HepG2 (cell line): ENCODE data around the gene IFNAR1. TPM values are rescaled to one million over a fixed set of nuclear protein-coding genes. Genes with fewer than 3 reads are reported as not detected.

Source experiments
- ATAC-seq: fragments of 200-7000 bp; cut with Tn5 transposase; 3 replicates; pipeline ENCODE4 v1.9.1; 2020; ENCODE audit warnings: mild to moderate bottlenecking, moderate library complexity
- BruUV-seq: library from RNA; stranded (reverse); fragments of 400-500 nt; replicated peaks from 2 replicates; lab custom pipeline; 2021; lab: Mats Ljungman, UMichigan
- CTCF ChIA-PET: fragments of 300-600 bp; formaldehyde crosslinking; extraction: SDS; loops from one replicate; lab custom pipeline; 2021; ENCODE audit warnings: low total read pairs, inconsistent platforms, low intra/inter-chr PET ratio; lab: Yijun Ruan, JAX
- POLR2A ChIA-PET: fragments of 350-600 bp; sonication (Branson Sonifier 250); formaldehyde crosslinking; loops from one replicate; lab custom pipeline; 2020; ENCODE audit warnings: antibody characterized with exemption, inconsistent platforms; lab: Yijun Ruan, JAX
- DNase-seq: peaks from one replicate; pipeline ENCODE4 v3.0.0-alpha.2; 2015; ENCODE audit warnings: low spot score
- FAIRE-seq: peaks from 3 replicates; lab custom pipeline; 2011; peaks lifted over from hg19 to GRCh38; lab: Jason Lieb, UNC
- H2AFZ ChIP-seq: one replicate; pipeline ENCODE4 v1.6.1; 2011; ENCODE audit warnings: low read length, inconsistent platforms
- H3K27ac ChIP-seq: fragments of 300-600 bp; 3 replicates; pipeline ENCODE4 v1.8.0; 2011; ENCODE audit warnings: mixed run types, mild to moderate bottlenecking, mixed read lengths, low read length, inconsistent platforms; ENCODE audit not compliant: insufficient read depth; ENCODE audit errors: extremely low read length
- H3K27me3 ChIP-seq, 2 experiments: fragments of 200-600 bp in 1 of 2; 2 replicates in 1 of 2; 3 replicates in 1 of 2; pipeline versions ENCODE4 v1.6.0 to v1.8.0; 2011; ENCODE audit warnings: low read length in 2 of 2, mild to moderate bottlenecking in 2 of 2, moderate library complexity in 2 of 2, inconsistent platforms in 1 of 2; ENCODE audit not compliant: insufficient read depth in 2 of 2, control insufficient read depth in 1 of 2
- H3K36me3 ChIP-seq, 2 experiments: fragments of 200-600 bp in 1 of 2; replicated peaks in 1 of 2; 2 replicates in 1 of 2; 3 replicates in 1 of 2; pipeline versions ENCODE4 v1.5.1 to v1.8.0; 2011; ENCODE audit warnings: low read length in 2 of 2, inconsistent platforms in 1 of 2; ENCODE audit not compliant: insufficient read depth in 2 of 2, control insufficient read depth in 1 of 2
- H3K4me1 ChIP-seq: 2 replicates; pipeline ENCODE4 v1.5.1; 2012; ENCODE audit warnings: low read length, inconsistent platforms; ENCODE audit not compliant: insufficient read depth
- H3K4me2 ChIP-seq: 2 replicates; pipeline ENCODE4 v1.6.0; 2011; ENCODE audit warnings: low read depth, low read length, inconsistent platforms
- H3K4me3 ChIP-seq, 3 experiments: fragments of 200-600 bp in 1 of 3; sonication (generic), shearing (Covaris generic) in 1 of 3; replicated peaks in 1 of 3; 2 replicates each; pipeline ENCODE4 v1.5.1; 2011 to 2016; ENCODE audit warnings: low read length in 3 of 3, inconsistent platforms in 2 of 3, low read depth in 2 of 3, mild to moderate bottlenecking in 2 of 3, control low read depth in 1 of 3, mixed read lengths in 1 of 3; ENCODE audit not compliant: insufficient read depth in 1 of 3
- H3K79me2 ChIP-seq: one replicate; pipeline ENCODE4 v1.6.1; 2011; ENCODE audit warnings: low read length, inconsistent platforms; ENCODE audit not compliant: insufficient read depth
- H3K9ac ChIP-seq: 2 replicates; pipeline ENCODE4 v1.6.0; 2011; ENCODE audit warnings: mild to moderate bottlenecking, low read depth, low read length, inconsistent platforms; ENCODE audit not compliant: insufficient read depth
- H3K9me3 ChIP-seq: 2 replicates; pipeline ENCODE4 v1.5.1; 2012; ENCODE audit warnings: mild to moderate bottlenecking, low read length
- H4K20me1 ChIP-seq: 2 replicates; pipeline ENCODE4 v1.6.0; 2011; ENCODE audit warnings: inconsistent platforms, mild to moderate bottlenecking, low read length, moderate library complexity; ENCODE audit not compliant: insufficient read depth
- ATF5 ChIP-seq: sonication (generic); formaldehyde crosslinking; IDR thresholded peaks from 2 replicates; pipeline ENCODE4 v1.4.0; 2020; ENCODE audit warnings: mild to moderate bottlenecking, low read depth, missing genetic modification reagents
- ATRX ChIP-seq: sonication (generic); formaldehyde crosslinking; IDR thresholded peaks from 2 replicates; pipeline ENCODE4 v1.4.0; 2020; ENCODE audit warnings: missing genetic modification reagents, borderline replicate concordance
- ELF4 ChIP-seq: sonication (generic); formaldehyde crosslinking; IDR thresholded peaks from 2 replicates; pipeline ENCODE4 v1.5.0; 2020; ENCODE audit warnings: missing genetic modification reagents, mild to moderate bottlenecking, moderate library complexity, borderline replicate concordance
- MEIS2 ChIP-seq: sonication (generic); formaldehyde crosslinking; IDR thresholded peaks from 2 replicates; pipeline ENCODE4 v1.9.0; 2021; ENCODE audit warnings: mild to moderate bottlenecking, missing genetic modification reagents
- PHF5A ChIP-seq: IDR thresholded peaks from one replicate; pipeline ENCODE4 v1.6.1; 2018; ENCODE audit warnings: low read depth, missing genetic modification reagents; ENCODE audit not compliant: unreplicated experiment
- SMAD1 ChIP-seq: sonication (generic); formaldehyde crosslinking; IDR thresholded peaks from 2 replicates; pipeline ENCODE4 v1.4.0; 2020; ENCODE audit warnings: missing genetic modification reagents, low read depth, mild to moderate bottlenecking, borderline replicate concordance
- SRSF4 ChIP-seq: fragments of 200-400 bp; formaldehyde crosslinking; IDR thresholded peaks from one replicate; pipeline ENCODE4 v1.6.1; 2018; ENCODE audit warnings: mild to moderate bottlenecking, low read depth, low read length, moderate library complexity; ENCODE audit not compliant: poor library complexity, severe bottlenecking
- TFDP2 ChIP-seq: sonication (generic); formaldehyde crosslinking; IDR thresholded peaks from 2 replicates; pipeline ENCODE4 v1.4.0; 2020; ENCODE audit warnings: missing genetic modification reagents
- THYN1 ChIP-seq: sonication (generic); formaldehyde crosslinking; IDR thresholded peaks from 2 replicates; pipeline ENCODE4 v1.8.1; 2023; ENCODE audit warnings: low read depth, mild to moderate bottlenecking, moderate library complexity, missing genetic modification reagents, borderline replicate concordance
- ZKSCAN5 ChIP-seq: sonication (generic); formaldehyde crosslinking; IDR thresholded peaks from 2 replicates; pipeline ENCODE4 v1.5.1; 2020; ENCODE audit warnings: mild to moderate bottlenecking, missing genetic modification reagents
- ZNF280D ChIP-seq: sonication (generic); formaldehyde crosslinking; IDR thresholded peaks from 2 replicates; pipeline ENCODE4 v1.5.1; 2020; ENCODE audit warnings: mild to moderate bottlenecking, missing genetic modification reagents
- ZNF709 ChIP-seq: sonication (generic); formaldehyde crosslinking; IDR thresholded peaks from 2 replicates; pipeline ENCODE4 v1.5.0; 2020; ENCODE audit warnings: mild to moderate bottlenecking, missing genetic modification reagents
- ZXDC ChIP-seq: sonication (generic); formaldehyde crosslinking; IDR thresholded peaks from 2 replicates; pipeline ENCODE4 v1.5.0; 2020; ENCODE audit warnings: mild to moderate bottlenecking, missing genetic modification reagents
- WGBS: methylation state at CpG from one replicate; pipeline ENCODE4 v1.1.6; 2017; ENCODE audit warnings: low lambda C conversion rate; 5-methylcytosine and 5-hydroxymethylcytosine counted together
- in situ Hi-C: cut with HindIII; loops from 2 replicates; pipeline ENCODE4 v1.10.0; 2017; ENCODE audit warnings: low pct_unique_long_range_greater_than_20kb; ENCODE audit not compliant: extremely low pct_ligation_motif_present
- intact Hi-C: fragments of 100-400 bp; cut with micrococcal nuclease; formaldehyde crosslinking; loops from one replicate; pipeline ENCODE4 v1.10.0; 2022; ENCODE audit not compliant: unreplicated experiment
- polyA plus RNA-seq, 8 experiments: library from polyadenylated mRNA; depleted of rRNA in 3 of 8; stranded (reverse) in 7 of 8; unstranded in 1 of 8; fragments of >200 nt; fragmentation: Illumina TruSeq in 4 of 8; extraction: Trizol in 4 of 8; gene quantifications; 2 replicates each; pipeline versions ENCODE4 v1.2.1 to v1.2.3, GENCODE V29; 2011 to 2016; ENCODE audit warnings: low read depth in 4 of 8, missing spikeins in 1 of 8, mixed read lengths in 1 of 8; ENCODE audit not compliant: insufficient read depth in 1 of 8
- total RNA-seq, 5 experiments: library from RNA; depleted of rRNA; stranded (reverse); fragments of >200 nt; fragmentation: Illumina TruSeq; extraction: Trizol; gene quantifications; 2 replicates each; pipeline ENCODE4 v1.2.3, GENCODE V29; 2016; ENCODE audit warnings: low read depth in 1 of 5
- TF ChIP-seq, protein P1 (sequence below): sonication (generic); formaldehyde crosslinking; IDR thresholded peaks from 2 replicates; pipeline ENCODE4 v1.4.0; 2020; ENCODE audit warnings: missing genetic modification reagents; ENCODE audit errors: not compliant biosample characterization
- TF ChIP-seq, protein P2 (sequence below): sonication (generic); formaldehyde crosslinking; IDR thresholded peaks from 2 replicates; pipeline ENCODE4 v1.5.0; 2020; ENCODE audit warnings: missing genetic modification reagents

IFNAR1 gene
- total and polyA plus RNA-seq, 2 of the 13 experiments (the other 11 are each of a cell fraction or from before 2014, with no cell fraction given) = 6.7 to 9.3 TPM

GRCh38 chr21:33373451-33373850, 48.7 kb downstream of the IFNAR1 start:
- DNase-seq (no peak), FAIRE-seq (no peak), ATAC-seq (no peak)
- H3K79me2 ChIP-seq = no peaks in the 10 kb centered on the region
- H3K27me3 ChIP-seq = no peaks in the 10 kb centered on the region
- no peaks in the 10 kb centered on the region for H4K20me1 ChIP-seq
- ChIA-PET CTCF (no interaction called here), POLR2A (no interaction called here)
- H3K4me3 ChIP-seq = no peak overlapping the region
- WGBS = 70% methylated on average over 2 of the region's 2 CpGs
- no peak overlapping the region for H3K9ac ChIP-seq
- peaks cover 1% of the 10 kb centered on the region; the same call in 1 of the 2 replicates for H3K9me3 ChIP-seq
- H3K27ac ChIP-seq = no peak overlapping the region
- H3K4me1 ChIP-seq = peaks cover 12% of the 10 kb centered on the region
- BruUV-seq = no TSS peak
- H3K4me2 ChIP-seq = no peak overlapping the region
- in situ Hi-C loops = no loop called here
- no peak for TF ChIP-seq ZNF280D (CRISPR knock-in tag)
- TF ChIP-seq SRSF4 = no peak
- no peak for TF ChIP-seq SMAD1 (CRISPR knock-in tag)
- TF ChIP-seq THYN1 (CRISPR knock-in tag) = no peak
- TF ChIP-seq ZNF709 (CRISPR knock-in tag) = no peak
- TF ChIP-seq ELF4 (CRISPR knock-in tag) = no peak
- TF ChIP-seq PHF5A = no peak
- TF ChIP-seq ZXDC (CRISPR knock-in tag) = no peak
- no peak for TF ChIP-seq ATF5 (CRISPR knock-in tag)
- TF ChIP-seq ZKSCAN5 (CRISPR knock-in tag) = no peak
- TF ChIP-seq, protein P1, sequence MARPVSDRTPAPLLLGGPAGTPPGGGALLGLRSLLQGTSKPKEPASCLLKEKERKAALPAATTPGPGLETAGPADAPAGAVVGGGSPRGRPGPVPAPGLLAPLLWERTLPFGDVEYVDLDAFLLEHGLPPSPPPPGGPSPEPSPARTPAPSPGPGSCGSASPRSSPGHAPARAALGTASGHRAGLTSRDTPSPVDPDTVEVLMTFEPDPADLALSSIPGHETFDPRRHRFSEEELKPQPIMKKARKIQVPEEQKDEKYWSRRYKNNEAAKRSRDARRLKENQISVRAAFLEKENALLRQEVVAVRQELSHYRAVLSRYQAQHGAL = no peak
- TF ChIP-seq, protein P2, sequence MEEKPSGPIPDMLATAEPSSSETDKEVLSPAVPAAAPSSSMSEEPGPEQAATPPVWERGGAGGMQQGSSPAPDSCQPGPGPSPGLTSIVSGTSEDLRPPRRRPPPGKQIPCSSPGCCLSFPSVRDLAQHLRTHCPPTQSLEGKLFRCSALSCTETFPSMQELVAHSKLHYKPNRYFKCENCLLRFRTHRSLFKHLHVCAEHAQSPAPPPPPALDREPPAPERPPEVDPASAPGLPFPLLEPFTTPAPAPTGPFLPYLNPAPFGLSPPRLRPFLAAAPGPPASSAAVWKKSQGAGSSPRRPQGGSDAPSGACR (CRISPR knock-in tag) = no peak
- no peak for TF ChIP-seq TFDP2 (CRISPR knock-in tag)
- no peak for TF ChIP-seq MEIS2 (CRISPR knock-in tag)
- no peak for TF ChIP-seq ATRX (CRISPR knock-in tag)
- intact Hi-C loops = loop anchor here (10.0 kb wide), 1 partner anchor 239 kb away; no protein-coding TSS in a partner anchor
- H3K36me3 ChIP-seq = no peaks in the 10 kb centered on the region
- H2AFZ ChIP-seq = no peak overlapping the region
